GM23248 (cell line): ENCODE data around the gene EPB41L4B.

Experiments
- EZH2 ChIP-seq: fragments of 200-600 bp; sonication (generic); IDR thresholded peaks from 2 replicates; pipeline ENCODE4 v1.6.1; 2018; ENCODE audit warnings: antibody characterized with exemption, mild to moderate bottlenecking; ENCODE audit not compliant: insufficient read depth, poor library complexity, severe bottlenecking
- EZH2phosphoT487 ChIP-seq: fragments of 200-600 bp; sonication (generic); IDR thresholded peaks from 2 replicates; pipeline ENCODE4 v1.6.1; 2018; ENCODE audit warnings: antibody characterized with exemption, moderate library complexity, mild to moderate bottlenecking, low read depth; ENCODE audit not compliant: insufficient read depth

- no peak for TF ChIP-seq EZH2
- TF ChIP-seq EZH2phosphoT487 = no peak
These were observed 107.4 kb downstream of the EPB41L4B start for GRCh38 chr9:109213285-109214121.
